HEK293T (cell line): ENCODE data around the gene OR2A42.
"Not testable (repeated sequence)": the region's sequence is repeated elsewhere in the genome, so short reads cannot be mapped to it uniquely, and the experiment has no call there.

Source experiments
- ARNT ChIP-seq: fragments of 450-650 bp; IDR thresholded peaks from 2 replicates; pipeline ENCODE4 v1.6.1; 2017; ENCODE audit warnings: mild to moderate bottlenecking
- ELF4 ChIP-seq: fragments of 450-650 bp; IDR thresholded peaks from 2 replicates; pipeline ENCODE4 v1.6.1; 2017; ENCODE audit warnings: antibody characterized with exemption
- FOXA1 ChIP-seq: fragments of 450-650 bp; IDR thresholded peaks from 2 replicates; pipeline ENCODE4 v1.6.1; 2016; ENCODE audit warnings: mild to moderate bottlenecking
- FOXK2 ChIP-seq: fragments of 450-650 bp; IDR thresholded peaks from 2 replicates; pipeline ENCODE4 v1.6.1; 2016; ENCODE audit warnings: mild to moderate bottlenecking
- HDGF ChIP-seq: fragments of 450-650 bp; IDR thresholded peaks from 2 replicates; pipeline ENCODE4 v1.6.1; 2017; ENCODE audit warnings: antibody characterized with exemption, borderline replicate concordance

- TF ChIP-seq FOXK2, ELF4, FOXA1, ARNT, HDGF: not testable (repeated sequence)
Measured at GRCh38 chr7:144238530-144239082, 799 bp downstream of the OR2A42 start.
